Fibroblast of gingiva (primary cell): ENCODE measurements around the gene SYNC.
"Not testable (repeated sequence)": the region's sequence is repeated elsewhere in the genome, so short reads cannot be mapped to it uniquely, and the experiment has no call there.

Experiments used
- DNase-seq: peaks from one replicate; pipeline ENCODE4 v3.0.0-alpha.2; 2011; ENCODE audit warnings: low read depth

The SYNC gene

GRCh38 chr1:32693455-32694174, 9.0 kb downstream of the SYNC start:
- no peak for DNase-seq

DNA sequence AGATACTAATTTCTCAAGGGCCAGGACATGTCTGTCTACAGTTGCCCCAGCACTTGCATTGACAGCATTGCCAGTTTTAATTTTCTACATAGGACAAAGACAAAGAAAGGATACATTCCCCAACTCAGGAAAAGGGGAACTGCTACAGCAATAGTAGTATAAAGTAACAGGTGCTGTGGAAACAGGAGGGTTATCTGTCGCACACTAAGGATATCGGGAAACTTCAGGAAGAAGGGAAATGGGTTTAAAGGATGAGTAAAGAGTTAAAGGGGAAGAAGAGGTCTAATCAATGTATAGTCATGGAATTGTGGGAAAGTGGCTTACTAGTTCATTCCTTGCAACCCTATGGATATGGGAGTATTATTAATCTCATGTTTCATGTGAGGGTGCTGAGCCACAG, 16.2 kb downstream of the SYNC start:
- DNase-seq = no peak

DNA sequence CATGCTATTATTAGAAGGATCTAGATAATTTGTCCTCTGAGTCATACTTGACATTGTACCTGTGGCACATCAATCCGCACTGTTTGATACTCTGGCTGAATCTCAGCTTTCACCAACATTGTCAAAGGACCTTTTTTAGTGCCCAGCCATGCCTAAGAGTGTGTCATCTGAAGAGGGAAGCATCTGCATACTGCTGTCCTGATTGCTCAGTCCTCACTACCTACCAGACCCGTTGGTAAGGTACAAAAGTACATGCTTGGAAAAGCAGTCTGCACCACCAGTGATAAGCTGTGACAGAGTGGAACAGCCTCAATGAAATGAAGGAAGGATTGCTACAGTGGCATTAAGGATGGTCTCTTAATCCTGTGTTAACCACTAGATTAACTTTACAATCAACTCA, 17.1 kb downstream of the SYNC start:
- DNase-seq = no peak

DNA sequence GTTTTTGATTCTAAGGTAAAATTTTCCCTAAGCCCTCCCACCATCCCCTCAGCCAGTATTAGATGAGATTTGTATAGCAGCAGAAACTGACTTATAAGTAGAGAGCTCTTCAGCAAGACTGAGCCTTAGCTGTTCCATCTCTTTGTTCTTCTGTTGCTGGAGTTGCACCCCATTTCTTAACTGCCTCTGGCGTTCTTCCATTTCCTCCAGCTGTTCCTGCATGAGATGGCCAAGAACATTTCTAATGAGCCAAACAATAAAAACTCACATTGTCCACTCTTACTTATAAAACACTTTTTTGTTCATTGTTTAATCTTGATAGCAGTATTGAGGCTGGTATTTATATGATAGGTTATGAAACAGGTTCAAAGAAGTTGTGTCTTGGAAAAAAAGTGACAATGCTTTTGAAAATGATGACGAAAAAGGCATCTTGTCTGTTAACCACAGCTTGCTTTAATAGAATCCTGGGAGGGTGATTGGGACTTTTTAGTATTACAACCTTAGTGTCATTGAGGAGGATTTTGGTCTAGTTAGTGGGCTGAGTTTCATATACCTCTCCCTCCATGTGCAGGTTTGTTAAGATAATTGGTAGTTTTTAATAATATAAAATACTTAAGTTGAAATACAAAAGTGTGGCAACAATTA, 18.3 kb downstream of the SYNC start:
- DNase-seq = peak; percentile 78

- DNase-seq = no peak
Observed at GRCh38 chr1:32683397-32683796, 19.2 kb downstream of the SYNC start.

DNA sequence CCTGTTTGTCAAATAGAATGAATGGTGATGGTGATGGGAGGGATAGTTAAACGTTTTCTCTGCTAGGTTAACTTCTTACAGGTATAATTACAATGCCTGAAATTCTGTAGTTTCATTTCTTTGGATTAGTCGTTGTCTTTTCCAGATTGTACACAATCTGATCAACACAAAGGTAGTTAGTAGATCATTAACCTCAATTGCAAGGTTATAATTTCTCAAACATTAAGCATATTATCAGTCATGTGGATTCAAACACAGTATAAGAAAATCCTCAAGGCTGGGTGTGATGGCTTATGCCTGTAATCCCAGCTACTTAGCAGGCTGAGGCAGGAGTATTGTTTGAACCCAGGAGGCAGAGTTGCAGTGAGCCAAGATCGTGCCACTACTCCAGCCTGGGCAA, 20.6 kb downstream of the SYNC start:
- DNase-seq = no peak

DNA sequence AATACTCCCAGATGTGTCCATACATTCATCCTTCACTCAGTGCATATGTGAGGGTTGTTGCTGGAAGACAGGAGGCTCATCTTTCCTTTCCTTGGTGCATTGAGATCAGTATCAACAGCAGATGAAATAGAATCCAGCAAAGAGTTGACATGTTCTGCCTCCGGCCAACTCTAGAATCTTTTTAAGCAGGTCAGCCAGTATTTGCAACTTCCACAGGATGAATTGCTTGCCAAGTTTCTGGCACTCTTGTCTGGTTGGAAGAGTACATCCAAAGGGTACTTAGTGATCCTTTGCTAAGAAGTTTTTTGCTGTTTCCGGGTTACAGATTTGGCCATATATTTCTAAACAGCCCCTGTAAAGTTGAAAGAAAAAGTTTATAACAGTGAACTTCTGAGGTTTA, 21.1 kb downstream of the SYNC start:
- peak; percentile 72 for DNase-seq

- no peak for DNase-seq
Observed at GRCh38 chr1:32680642-32681041, 21.9 kb downstream of the SYNC start.

DNA sequence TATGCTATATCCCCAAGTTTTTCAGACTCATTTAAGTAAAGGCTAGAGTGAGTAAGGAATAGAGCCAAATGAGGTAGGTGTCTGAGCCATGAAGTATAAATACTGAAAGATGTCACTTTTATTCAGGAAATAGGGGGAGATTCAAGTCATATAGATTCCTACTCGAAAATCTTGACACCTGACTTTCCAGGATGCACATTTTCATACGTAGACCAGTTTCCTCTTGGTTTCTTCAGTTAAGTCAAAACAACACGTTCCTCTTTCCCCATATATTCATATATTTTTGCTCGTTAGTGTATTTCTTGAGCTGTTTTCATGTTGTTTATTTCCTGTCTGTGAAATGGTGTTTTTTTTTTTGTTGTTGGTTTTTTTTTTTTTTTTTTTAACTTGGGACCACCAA, 22.6 kb downstream of the SYNC start:
- not testable (repeated sequence) for DNase-seq

DNA sequence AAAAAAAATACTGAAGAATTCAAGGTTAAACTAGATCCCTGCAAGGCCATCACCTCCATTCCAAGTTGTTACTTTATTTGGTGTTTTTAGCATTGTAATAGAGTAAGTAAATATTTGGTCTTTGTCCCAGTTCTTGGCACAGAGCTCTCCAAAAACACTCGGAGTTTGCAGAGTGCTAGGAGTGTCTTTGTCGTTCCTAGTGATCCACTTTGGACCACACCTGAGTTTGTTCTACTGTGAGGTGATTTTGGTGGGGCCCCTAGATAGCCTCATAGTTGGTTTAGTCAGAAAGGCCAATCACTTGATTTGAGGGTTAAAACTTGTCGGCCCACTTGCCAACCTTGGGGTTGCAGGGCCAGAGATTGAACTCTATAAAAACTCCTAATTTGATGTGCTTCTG, 25.6 kb downstream of the SYNC start:
- DNase-seq = no peak

DNA sequence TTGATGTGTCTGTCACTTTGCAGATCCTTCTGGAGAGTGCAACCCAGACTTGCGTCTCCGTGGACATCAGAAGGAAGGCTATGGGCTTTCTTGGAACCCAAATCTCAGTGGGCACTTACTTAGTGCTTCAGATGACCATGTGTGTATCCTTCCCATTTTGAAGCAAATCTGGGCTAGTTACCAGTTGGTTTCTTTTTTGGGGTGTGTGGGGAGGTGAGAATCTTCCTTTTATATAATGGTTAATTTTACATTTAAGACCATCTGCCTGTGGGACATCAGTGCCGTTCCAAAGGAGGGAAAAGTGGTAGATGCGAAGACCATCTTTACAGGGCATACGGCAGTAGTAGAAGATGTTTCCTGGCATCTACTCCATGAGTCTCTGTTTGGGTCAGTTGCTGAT, 33.9 kb downstream of the SYNC start:
- DNase-seq = not testable (repeated sequence)

GRCh38 chr1:32666901-32667566, 35.5 kb downstream of the SYNC start:
- no peak for DNase-seq

- no peak for DNase-seq
Observed at GRCh38 chr1:32665915-32666314, 36.7 kb downstream of the SYNC start.

- no peak for DNase-seq
Observed at GRCh38 chr1:32659581-32659980, 43.0 kb downstream of the SYNC start.

DNA sequence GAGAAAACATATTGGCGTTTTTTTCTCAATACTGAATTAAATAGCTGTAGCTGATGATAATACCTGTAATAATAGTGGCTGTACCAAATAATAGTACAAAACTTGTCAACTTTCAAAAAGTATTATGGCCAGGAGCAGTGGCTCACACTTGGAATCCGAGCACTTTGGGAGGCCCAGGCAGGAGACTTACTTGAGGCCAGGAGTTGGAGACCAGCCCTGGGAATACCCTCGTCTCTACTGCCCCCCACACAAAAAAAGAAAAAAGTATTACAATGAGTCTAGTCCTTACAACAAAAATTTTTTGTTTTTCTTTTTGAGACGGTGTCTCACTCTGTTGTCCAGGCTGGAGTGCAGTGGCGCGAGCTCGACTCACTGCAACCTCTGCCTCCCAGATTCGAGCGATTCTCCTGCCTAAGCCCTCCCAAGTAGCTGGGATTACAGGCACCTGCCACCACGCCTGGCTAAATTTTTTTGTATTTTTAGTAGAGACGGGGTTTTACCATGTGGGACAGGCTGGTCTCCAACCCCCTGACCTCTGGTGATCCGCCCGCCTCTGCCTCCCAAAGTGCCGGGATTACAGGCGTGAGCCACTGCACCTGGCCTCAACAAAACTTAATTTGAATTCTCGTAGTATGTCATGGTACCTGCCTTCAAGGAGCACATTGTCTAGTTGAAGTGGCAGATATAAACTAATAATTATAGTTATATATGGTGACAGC, 50.2 kb downstream of the SYNC start:
- no peak for DNase-seq

- DNase-seq = no peak
Observed at GRCh38 chr1:32651461-32652073, 51.0 kb downstream of the SYNC start.

DNA sequence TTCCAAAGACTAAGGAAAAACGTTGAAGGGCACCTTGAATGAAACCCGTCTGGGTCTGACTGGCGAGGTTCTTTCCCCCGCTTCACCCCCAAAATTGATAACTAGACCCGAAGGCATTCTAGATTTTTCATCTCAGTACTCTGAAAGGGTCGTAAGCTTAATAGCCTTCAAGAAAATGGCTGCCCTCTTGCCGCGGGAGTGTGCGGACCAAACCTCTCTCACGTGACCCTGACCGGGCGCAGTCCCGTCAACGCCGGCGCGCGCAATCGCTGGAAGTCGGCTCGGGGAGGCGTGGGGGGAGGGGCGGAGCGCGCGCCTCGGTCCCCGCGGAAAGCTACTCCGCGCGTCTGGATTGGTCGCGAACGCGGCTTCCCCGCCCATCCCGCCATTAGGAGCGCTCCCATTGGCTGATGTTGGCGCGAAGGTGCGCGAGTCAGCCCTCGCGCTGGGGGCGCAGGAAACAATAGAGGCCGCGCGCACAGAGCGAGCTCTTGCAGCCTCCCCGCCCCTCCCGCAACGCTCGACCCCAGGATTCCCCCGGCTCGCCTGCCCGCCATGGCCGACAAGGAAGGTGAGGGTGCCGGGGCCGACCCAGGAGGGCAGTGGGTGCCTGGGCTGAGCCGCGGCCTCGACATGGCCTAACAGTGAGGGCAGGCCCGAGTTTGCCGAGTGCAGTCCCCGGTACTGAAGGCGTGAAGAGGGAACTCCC, 51.7 kb downstream of the SYNC start, which contains the start of gene RBBP4:
TSS of gene RBBP4 (plus strand) at position 457 of the 709 bp plus-strand sequence. CDS start at position 556, 99 bp downstream.
- peak; percentile 98 for DNase-seq

- DNase-seq = peak; percentile 90
Observed at GRCh38 chr1:32650248-32650751, 52.3 kb downstream of the SYNC start, which contains the start of gene ZBTB8OS. TSS of gene ZBTB8OS (minus strand) at chr1:32650550. CDS start at chr1:32650529, 21 bp downstream.

DNA sequence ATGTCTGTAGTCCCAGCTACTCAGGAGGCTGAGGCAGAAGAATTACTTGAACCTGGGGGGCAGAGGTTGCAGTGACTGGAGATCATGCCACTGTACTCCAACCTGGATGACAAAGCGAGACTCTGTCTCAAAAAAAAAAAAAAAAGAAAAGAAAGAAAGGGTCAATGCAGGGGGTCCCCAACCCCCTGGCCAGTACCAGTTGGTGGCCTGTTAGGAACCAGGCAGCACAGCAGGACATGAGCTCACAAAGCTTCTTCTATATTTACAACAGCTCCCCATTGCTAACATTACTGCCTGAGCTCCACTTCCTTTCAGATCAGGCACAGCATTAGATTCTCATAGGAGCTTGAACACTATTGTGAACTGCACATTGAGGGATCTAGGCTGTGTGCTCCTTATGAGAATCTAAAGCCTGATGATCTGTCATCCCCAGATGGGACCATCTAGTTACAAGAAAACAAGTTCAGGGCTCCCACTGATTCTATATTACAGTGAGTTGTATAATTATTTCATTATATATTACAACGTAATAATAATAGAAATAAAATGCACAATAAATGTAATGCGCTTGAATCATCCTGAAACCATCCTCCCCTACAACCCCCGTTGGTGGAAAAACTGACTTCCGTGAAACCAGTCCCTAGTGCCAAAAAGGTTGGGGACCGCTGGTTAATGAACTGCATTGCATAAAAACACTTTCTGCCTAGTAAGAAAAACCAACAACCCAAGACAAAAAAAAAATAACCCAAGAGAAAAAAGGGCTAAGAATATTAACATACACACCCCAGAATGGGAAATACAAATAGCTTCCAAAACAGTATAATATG, 55.0 kb downstream of the SYNC start:
- peak; percentile 3 for DNase-seq

GRCh38 chr1:32644426-32644825, 58.1 kb downstream of the SYNC start:
- no peak for DNase-seq
